ENCODE results near the gene DOCK3.

DNA sequence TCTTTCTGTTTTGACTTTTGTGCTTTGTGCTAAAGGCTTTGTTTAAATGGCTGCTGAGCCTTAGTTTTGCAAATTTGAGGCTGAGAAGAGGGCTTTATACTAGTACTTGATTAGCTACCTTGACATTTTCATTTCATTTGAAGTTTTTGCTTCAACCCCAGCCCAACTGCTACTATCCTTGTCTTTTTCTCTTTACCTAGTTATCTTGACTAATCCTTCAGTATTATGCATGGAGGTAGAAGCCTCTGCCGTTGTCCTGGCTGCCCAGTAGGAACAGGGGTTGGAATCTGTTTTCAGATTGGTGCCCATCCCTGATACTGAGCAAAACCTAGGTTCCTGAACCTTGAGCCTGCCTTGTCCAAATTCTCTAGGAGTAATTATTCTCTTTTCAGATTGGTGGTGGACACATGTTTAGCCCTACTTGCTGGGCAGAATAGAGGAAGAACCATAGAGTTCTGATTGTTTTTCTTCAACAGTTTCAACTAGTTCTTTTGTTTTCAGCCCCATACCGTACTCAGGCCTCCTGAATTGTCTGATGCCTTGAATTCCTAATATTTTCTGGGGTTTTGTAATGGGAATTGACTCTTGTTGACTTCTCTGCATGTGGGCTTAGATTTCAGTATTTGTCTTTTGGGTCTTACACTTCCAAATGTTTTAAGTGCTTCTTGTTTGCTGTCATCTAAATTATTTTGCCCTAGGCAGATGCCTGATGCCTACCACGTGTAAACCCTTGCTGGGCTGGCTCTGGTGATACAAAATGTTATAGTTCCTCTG is 143.2 kb downstream of the DOCK3 start:
- TF ChIP-seq EZH2 (IDR thresholded peaks at IDR 0.05) (no peak), POLR2AphosphoS5 (IDR thresholded peaks at IDR 0.05; ENCODE audit: borderline replicate concordance, low read depth, low read length) (no peak)
